HG02610 (cell line): Measurements from ENCODE around the gene ADAMTS14.

Source experiments
- ATAC-seq: cut with Tn5 transposase; IDR thresholded peaks from one replicate; pipeline ENCODE4 v1.9.1; 2021; ENCODE audit warnings: mild to moderate bottlenecking, moderate library complexity; ENCODE audit not compliant: unreplicated experiment

ADAMTS14 gene

DNA sequence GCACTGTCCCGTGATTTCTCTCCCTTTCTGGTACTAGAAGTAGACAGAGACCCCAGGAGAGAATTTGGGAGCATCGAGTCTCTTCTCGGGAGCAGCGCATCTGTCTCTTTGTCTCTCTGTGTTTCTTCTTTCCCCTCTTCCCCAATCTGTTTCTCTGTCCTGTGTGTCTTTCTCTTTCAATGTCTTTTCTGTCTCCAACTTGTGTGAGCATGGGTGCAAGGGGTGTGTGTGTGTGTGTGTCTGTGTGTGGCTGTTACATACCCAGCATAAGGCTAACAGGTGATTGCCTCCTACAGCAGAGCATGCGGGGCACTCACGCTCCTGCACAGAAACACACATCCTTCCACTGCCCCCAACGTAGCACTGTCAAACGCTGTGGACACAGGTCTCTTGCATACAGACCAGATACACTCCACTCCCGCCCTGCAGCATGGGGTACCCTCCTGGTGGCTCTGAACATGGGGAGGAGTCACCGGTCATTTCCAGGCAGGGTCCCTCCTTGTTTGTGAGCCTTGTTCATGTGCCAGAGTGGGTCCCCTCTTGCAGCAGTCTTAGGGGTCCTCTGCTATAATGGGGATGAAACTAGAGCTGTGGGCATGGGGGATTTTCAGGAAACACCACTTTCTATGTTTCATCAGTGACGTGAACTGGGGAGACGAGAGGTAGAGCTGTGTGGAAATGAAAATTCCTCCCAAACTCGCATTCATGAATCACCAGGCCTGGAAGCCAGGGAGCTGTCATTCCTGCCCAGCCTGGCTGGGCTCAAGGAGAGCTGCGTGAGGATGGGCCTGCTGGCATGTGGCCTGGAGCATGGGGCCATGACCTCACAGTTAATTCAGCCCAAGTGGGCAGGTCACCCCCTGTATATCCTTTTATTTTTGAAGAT lies 980 bp downstream of the ADAMTS14 start:
- no peak for ATAC-seq

- ATAC-seq: no peak
These were observed 1.7 kb downstream of the ADAMTS14 start for GRCh38 chr10:70673929-70674559.

- no peak for ATAC-seq
These were observed 2.5 kb downstream of the ADAMTS14 start for GRCh38 chr10:70674560-70675495.

GRCh38 chr10:70675496-70676161 lies 3.3 kb downstream of the ADAMTS14 start:
- ATAC-seq: no peak

GRCh38 chr10:70676511-70676910 lies 4.2 kb downstream of the ADAMTS14 start:
- ATAC-seq: no peak

DNA sequence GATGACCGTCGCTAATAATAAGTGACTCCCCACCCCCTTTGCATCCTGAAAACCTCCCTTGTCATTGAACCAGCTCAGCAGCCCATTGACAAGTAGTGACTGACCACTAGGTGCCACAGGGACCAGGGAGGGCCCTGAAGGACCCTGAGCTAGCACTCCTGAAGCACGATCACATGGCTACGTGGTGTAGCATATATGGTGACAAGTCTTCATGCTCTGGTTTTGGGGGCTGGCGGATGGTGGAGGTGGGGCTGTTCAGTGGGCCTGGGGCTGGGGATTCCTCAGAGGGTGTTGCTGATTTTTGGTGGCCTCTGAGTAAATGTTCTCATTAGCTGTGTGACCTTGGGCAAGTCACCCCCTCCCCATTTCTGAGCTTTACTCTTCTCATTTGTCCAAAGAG lies 4.7 kb downstream of the ADAMTS14 start:
- no peak for ATAC-seq

DNA sequence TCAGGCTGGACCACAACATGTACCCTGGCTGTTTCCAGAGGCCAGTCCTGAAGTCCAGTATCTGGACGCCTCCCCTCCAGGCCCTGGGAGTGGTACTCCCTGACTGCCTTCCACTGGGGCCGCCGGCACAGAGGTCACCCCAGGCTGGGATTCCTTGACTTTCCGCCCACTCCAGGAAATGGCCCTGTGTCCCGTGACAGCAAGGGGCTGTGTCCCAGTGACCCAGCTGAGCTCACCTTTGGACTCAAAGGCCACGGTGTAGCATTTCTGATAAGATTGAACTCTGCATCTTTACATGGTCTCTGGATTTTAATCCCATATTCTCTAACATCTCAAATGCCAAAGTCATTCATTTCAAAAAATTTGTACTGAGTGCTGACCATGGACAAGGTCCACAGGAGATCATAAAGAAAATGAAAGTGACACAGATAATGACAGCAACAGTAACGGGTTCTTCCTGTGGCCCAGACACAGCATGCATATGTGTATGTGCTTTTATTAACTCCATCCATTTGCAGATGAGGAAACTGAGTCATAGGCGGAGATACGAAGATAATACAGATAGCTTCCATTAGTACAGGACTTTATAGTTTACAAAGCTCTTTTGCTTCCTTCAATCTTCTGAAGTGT lies 5.4 kb downstream of the ADAMTS14 start:
- ATAC-seq: no peak

DNA sequence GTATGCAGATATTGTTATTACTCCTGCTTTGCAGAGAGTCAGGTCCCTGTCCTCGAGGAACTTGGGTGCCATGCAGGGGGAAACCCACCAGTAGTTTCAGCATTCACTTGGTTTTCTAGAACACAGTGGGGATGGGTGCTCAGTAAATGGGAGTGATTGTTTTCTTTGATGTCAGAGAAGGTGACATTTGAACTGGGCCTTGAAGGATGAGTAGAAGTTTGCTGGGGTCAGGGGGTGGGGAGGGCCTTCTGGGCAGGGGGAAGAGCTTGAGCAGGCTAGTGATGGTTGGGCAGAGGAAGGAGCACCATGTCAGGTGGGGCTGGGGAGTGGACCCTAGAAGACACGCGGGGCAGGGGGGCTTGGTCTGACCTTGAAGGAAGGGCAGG lies 5.9 kb downstream of the ADAMTS14 start:
- no peak for ATAC-seq

- no peak for ATAC-seq
These were observed 6.6 kb downstream of the ADAMTS14 start for GRCh38 chr10:70678757-70679489.

DNA sequence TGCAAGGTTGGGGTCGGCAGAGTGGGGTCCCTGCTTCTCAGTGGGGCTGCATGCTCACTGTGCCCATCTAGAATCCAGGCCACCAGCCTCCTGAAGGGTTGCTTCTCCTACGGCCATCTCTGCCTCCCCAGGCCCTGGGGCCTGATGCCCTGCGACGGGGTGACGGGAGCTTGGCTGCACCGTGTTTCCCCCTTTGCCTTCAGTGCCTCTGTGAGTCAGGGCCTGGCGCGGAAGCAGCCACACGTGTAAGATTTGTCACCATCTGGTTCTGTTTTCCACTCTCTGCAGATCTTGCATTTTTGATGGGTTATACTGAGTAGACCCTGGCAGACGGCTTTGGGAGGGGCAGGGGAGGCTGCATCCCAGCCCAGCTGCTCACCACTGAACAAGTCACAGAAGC lies 7.2 kb downstream of the ADAMTS14 start:
- no peak for ATAC-seq

DNA sequence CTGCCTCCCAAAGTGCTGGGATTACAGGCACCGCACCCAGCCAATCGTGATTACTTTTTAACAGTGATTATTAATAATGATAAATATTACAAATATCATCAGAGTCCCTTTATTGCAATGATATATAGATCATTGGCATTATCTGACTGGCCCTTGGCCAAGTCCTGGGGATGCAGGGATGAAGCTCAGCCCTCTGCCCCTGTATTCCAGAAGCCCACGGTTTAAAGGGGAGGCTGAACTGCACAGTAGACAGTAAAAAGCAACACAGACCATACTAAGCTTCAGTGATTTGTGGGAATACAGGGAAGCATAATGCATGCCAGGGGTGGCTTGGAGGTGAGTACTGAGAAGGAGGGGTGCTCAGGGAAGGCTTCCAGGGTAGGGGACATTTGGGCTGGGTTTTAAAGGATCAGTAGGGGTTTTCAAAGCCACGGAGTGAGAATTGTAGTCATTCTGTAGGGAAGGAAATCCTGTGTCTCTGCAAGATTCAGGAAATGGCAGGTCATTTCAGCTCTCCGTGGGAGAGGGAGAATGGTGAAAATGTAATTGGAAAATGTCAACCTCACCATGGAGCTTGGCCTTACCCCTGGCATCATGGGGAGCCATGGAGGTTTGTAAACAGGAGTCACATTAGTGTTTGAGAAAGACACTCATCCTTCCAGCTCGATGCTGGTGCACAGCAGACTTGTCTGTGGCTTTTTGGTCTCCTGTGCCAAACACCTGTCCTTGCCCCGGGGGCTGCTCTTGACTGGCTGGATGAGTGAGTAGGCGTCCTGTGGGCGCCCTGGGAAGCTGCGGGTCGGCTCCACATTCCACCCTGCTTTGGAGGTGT lies 8.8 kb downstream of the ADAMTS14 start:
- no peak for ATAC-seq

DNA sequence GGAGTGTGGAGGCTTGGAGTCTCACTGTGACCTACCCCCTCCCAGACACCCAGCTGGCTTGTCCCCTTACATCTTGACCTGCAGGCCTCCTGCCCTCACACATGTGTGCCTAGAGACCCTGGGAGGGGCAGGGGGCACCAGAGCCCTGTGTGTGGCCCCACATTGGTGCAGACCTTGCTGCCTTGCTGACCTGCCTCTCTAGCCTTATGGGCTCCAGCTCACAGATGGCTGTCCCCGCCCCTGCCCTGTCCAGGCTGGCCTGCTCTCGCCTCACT lies 9.4 kb downstream of the ADAMTS14 start:
- no peak for ATAC-seq

GRCh38 chr10:70682920-70683600 lies 10.8 kb downstream of the ADAMTS14 start:
- no peak for ATAC-seq

GRCh38 chr10:70683601-70683934 lies 11.3 kb downstream of the ADAMTS14 start:
- no peak for ATAC-seq

- no peak for ATAC-seq
These were observed 11.6 kb downstream of the ADAMTS14 start for GRCh38 chr10:70683940-70684339.

- ATAC-seq: no peak
These were observed 12.1 kb downstream of the ADAMTS14 start for GRCh38 chr10:70684374-70684773.

DNA sequence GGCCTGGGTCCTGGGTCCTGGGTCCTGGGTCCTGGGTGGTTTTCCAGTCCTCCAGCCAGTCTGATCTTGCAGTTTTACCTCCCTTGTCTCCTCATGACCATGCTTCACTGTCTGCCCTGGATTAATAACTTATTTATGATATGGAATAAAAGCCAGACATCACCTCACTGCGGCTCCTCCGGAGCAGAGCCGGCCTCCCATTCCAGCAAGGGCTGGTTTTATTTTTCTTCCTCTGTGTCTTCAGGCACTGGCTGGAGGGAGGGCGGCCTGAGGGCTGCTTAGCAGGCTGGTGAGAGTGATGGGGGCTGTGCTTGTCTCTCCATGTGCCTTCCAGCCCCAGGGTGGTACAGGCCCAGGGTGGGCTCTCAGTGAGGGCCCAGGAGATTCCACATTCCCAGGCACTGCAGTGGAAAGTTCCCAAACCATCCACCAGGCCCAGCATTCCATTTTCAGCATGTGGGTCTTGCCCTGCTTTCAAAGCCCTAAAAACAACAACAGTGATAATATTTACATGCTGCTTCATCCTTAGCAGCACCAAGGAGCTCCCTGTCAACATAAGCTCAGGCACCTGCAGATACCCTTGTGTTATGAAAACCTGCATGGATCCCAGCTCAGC lies 12.6 kb downstream of the ADAMTS14 start:
- ATAC-seq: no peak

DNA sequence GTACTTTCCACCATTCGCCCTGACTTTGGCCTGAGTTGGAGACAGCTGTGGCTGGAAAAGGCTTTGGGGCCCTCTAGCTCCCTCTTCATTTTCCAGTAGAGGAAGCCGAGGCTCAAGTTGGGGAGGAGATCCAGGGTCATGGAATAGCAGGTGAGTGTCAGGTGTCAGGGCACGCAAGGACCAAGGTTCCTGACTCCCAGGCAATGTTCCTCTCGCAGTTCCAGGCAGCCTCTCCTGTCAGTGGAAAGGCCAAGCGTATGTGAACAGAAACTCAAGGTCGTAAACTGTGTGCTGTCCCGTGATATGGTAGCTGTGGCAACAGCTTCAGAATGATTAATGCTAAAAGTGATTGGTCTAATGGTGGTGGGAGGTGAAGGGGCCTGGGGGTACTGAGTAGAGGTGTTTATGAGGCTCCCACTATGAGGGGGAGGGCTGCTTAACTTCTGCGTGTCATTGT lies 13.2 kb downstream of the ADAMTS14 start:
- ATAC-seq: no peak
